ENCODE data around the gene SLC6A17. TPM values are rescaled to one million over a fixed set of nuclear protein-coding genes. Genes with fewer than 3 reads are reported as not detected.

The SLC6A17 gene
- total and polyA plus RNA-seq, 2 experiments from 2014 or later: 0.45 to 0.76 TPM

GRCh38 chr1:110230381-110231199 lies 80.3 kb downstream of the SLC6A17 start:
- Histone ChIP-seq H3K4me3 (no peak overlapping the region), H3K4me1 (ENCODE audit: insufficient read depth) (peaks cover 17% of the 10 kb centered on the region), H3K36me3 (ENCODE audit: low read depth) (peaks cover 7% of the 10 kb centered on the region; the same call in 1 of the 2 replicates), H3K79me2 (ENCODE audit: insufficient read depth) (peaks cover 5% of the 10 kb centered on the region), H3K27ac (no peak overlapping the region), H3K9ac (no peak overlapping the region), H3K4me2 (ENCODE audit: unreplicated experiment) (no peak overlapping the region), H3K9me3 (ENCODE audit: low read depth) (no peaks in the 10 kb centered on the region), H3K27me3 (replicated peaks; ENCODE audit: insufficient read depth) (no peaks in the 10 kb centered on the region), H3F3A (ENCODE audit: insufficient read depth) (peaks cover 29% of the 10 kb centered on the region), H4K20me1 (ENCODE audit: insufficient read depth) (no peaks in the 10 kb centered on the region), H3K9me2 (ENCODE audit: insufficient read depth) (no peaks in the 10 kb centered on the region), H2AFZ (no peak overlapping the region)
- TF ChIP-seq EZH2 (IDR thresholded peaks at IDR 0.05; ENCODE audit: insufficient read depth, poor library complexity, severe bottlenecking): no peak
- TF ChIP-seq EZH2phosphoT487 (IDR thresholded peaks at IDR 0.05; ENCODE audit: insufficient read depth, low read depth): no peak
- DNase-seq: no peak
- in situ Hi-C loops (cut with MboI): no loop called here
- 87 to 88% methylated on average over 11 of the region's 11 CpGs for WGBS, 2 experiments (ENCODE audit: low coverage in 1 of 2, low lambda C conversion rate in 2 of 2, missing lambda C conversion rate in 2 of 2)

DNA sequence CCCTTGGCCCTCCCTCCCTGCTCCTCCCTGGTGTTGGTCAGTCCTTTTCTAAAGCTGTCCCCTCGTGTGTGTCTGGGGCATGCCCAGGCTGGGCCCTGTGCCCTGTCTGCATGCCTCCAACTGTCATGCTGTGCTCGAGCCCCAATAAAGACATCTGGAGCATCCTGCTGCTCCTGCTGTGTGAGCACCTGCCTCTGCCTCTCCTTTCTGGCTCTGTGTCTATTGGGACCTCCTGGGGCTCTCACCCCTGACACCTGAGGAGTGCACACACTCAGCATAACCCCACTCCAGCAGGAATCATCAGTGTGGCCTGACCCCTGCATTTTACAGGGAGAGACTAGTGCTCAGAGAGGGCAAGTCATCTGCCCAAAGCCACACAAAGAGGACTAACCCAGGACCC lies 83.6 kb downstream of the SLC6A17 start:
- 42 to 44% methylated on average over 2 of the region's 2 CpGs for WGBS, 2 experiments (ENCODE audit: low coverage in 1 of 2, low lambda C conversion rate in 2 of 2, missing lambda C conversion rate in 2 of 2)
- no peak overlapping the region for H2AFZ ChIP-seq
- H3K79me2 ChIP-seq (ENCODE audit: insufficient read depth): peaks cover 5% of the 10 kb centered on the region
- no peaks in the 10 kb centered on the region for H3K27me3 ChIP-seq (replicated peaks; ENCODE audit: insufficient read depth)
- H4K20me1 ChIP-seq (ENCODE audit: insufficient read depth): no peaks in the 10 kb centered on the region
- H3K4me2 ChIP-seq (ENCODE audit: unreplicated experiment): no peak overlapping the region
- H3K9me2 ChIP-seq (ENCODE audit: insufficient read depth): no peaks in the 10 kb centered on the region
- no peak overlapping the region for H3K4me3 ChIP-seq
- H3K4me1 ChIP-seq (ENCODE audit: insufficient read depth): peaks cover 37% of the 10 kb centered on the region
- H3F3A ChIP-seq (ENCODE audit: insufficient read depth): peaks cover 44% of the 10 kb centered on the region
- no peak overlapping the region for H3K27ac ChIP-seq
- H3K9me3 ChIP-seq (ENCODE audit: low read depth): no peaks in the 10 kb centered on the region
- H3K9ac ChIP-seq: no peak overlapping the region
- no peak for DNase-seq
- in situ Hi-C loops (cut with MboI): no loop called here
- H3K36me3 ChIP-seq (ENCODE audit: low read depth): peaks cover 7% of the 10 kb centered on the region; the same call in 1 of the 2 replicates
- no peak for TF ChIP-seq EZH2 (IDR thresholded peaks at IDR 0.05; ENCODE audit: insufficient read depth, poor library complexity, severe bottlenecking)
- no peak for TF ChIP-seq EZH2phosphoT487 (IDR thresholded peaks at IDR 0.05; ENCODE audit: insufficient read depth, low read depth)

DNA sequence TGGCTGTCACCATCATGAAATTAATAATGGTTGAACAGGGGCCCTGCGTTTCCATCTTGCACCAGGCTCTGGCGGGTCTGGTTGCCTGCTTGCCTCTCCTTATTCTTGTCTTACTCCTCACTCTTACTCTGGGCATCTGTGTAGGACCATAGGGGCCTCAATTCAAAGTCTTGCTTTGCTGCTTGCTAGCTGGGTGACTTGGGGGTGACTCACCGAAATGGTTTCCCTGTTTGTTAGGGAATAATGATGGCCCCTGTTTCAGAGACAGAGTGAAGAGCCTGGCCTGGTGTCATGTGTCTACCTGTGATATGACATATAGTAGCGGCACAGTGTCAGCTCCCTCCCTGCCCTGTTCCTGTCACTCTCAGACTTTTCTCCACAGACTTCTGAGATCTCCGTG lies 84.4 kb downstream of the SLC6A17 start:
- 73 to 76% methylated on average over 5 of the region's 5 CpGs for WGBS, 2 experiments (ENCODE audit: low coverage in 1 of 2, low lambda C conversion rate in 2 of 2, missing lambda C conversion rate in 2 of 2)
- Histone ChIP-seq H2AFZ (no peak overlapping the region), H3K79me2 (ENCODE audit: insufficient read depth) (peaks cover 5% of the 10 kb centered on the region), H3K9me3 (ENCODE audit: low read depth) (no peaks in the 10 kb centered on the region), H3K27me3 (replicated peaks; ENCODE audit: insufficient read depth) (no peaks in the 10 kb centered on the region), H3K27ac (peak overlapping the region; percentile 94), H3K9ac (peak overlapping the region; percentile 73; the same call in 1 of the 2 replicates), H3F3A (ENCODE audit: insufficient read depth) (peaks cover 44% of the 10 kb centered on the region), H3K4me1 (ENCODE audit: insufficient read depth) (peaks cover 42% of the 10 kb centered on the region), H3K9me2 (ENCODE audit: insufficient read depth) (no peaks in the 10 kb centered on the region), H4K20me1 (ENCODE audit: insufficient read depth) (no peaks in the 10 kb centered on the region), H3K4me2 (ENCODE audit: unreplicated experiment) (peak overlapping the region; percentile 61), H3K36me3 (ENCODE audit: low read depth) (peaks cover 7% of the 10 kb centered on the region; the same call in 1 of the 2 replicates), H3K4me3 (no peak overlapping the region)
- in situ Hi-C loops (cut with MboI): no loop called here
- peak; percentile 66 for DNase-seq
- TF ChIP-seq EZH2 (IDR thresholded peaks at IDR 0.05; ENCODE audit: insufficient read depth, poor library complexity, severe bottlenecking): no peak
- TF ChIP-seq EZH2phosphoT487 (IDR thresholded peaks at IDR 0.05; ENCODE audit: insufficient read depth, low read depth): no peak

DNA sequence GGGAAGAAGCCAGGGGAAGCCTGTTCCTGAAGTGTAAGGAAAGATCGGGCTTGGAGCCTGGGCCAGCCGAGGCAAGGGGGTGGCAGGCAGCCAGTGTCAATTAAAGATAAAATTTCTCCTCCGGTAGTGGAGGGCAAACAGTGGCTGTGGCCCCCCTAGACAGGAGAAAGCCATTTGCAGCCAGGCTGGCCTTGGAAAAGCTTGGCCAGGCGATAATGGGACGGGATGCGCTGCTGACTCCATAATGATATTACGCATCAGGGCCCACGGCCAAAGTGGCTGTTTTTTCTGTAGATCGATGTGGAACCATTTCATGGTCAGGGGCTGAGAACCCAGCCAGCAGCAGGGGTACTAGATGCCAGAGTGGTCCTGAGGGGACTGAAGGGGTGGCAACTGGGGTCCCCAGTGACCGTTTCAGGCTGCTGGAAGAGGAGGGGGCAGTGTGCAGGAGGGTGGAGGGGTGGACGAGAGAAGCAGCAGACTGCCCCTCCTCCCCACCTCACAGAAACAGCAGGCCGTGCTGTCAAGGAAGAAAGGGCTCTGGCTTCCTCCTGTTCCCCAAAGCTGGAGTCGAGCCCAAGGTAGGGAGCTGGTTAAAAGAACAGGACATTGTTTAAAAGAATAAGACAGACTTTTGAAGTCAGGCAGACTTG lies 85.0 kb downstream of the SLC6A17 start:
- no peak for DNase-seq
- H3K79me2 ChIP-seq (ENCODE audit: insufficient read depth): peaks cover 5% of the 10 kb centered on the region; the same call in 1 of the 2 replicates
- H2AFZ ChIP-seq: peak overlapping the region; percentile 64
- no peak for TF ChIP-seq EZH2phosphoT487 (IDR thresholded peaks at IDR 0.05; ENCODE audit: insufficient read depth, low read depth)
- no peak for TF ChIP-seq EZH2 (IDR thresholded peaks at IDR 0.05; ENCODE audit: insufficient read depth, poor library complexity, severe bottlenecking)
- WGBS, 2 experiments (ENCODE audit: low coverage in 1 of 2, low lambda C conversion rate in 2 of 2, missing lambda C conversion rate in 2 of 2): 59 to 62% methylated on average over 13 of the region's 13 CpGs
- H3K27ac ChIP-seq: peak overlapping the region; percentile 94
- H3K27me3 ChIP-seq (replicated peaks; ENCODE audit: insufficient read depth): no peaks in the 10 kb centered on the region
- peak overlapping the region; percentile 73 for H3K9ac ChIP-seq
- peaks cover 44% of the 10 kb centered on the region for H3F3A ChIP-seq (ENCODE audit: insufficient read depth)
- in situ Hi-C loops (cut with MboI): no loop called here
- no peaks in the 10 kb centered on the region for H3K9me3 ChIP-seq (ENCODE audit: low read depth)
- peaks cover 7% of the 10 kb centered on the region; the same call in 1 of the 2 replicates for H3K36me3 ChIP-seq (ENCODE audit: low read depth)
- peak overlapping the region; percentile 61 for H3K4me2 ChIP-seq (ENCODE audit: unreplicated experiment)
- H3K9me2 ChIP-seq (ENCODE audit: insufficient read depth): no peaks in the 10 kb centered on the region
- H3K4me1 ChIP-seq (ENCODE audit: insufficient read depth): peaks cover 44% of the 10 kb centered on the region
- H3K4me3 ChIP-seq: 0 out of 2 replicates have a peak overlapping the region, but pooled peaks have one; percentile 1
- H4K20me1 ChIP-seq (ENCODE audit: insufficient read depth): no peaks in the 10 kb centered on the region
